SKM-1 treated with dmso at 0.1 percent for 144 hours (cell line): ENCODE data around the gene KTN1.

Experiments used
- DNase-seq: peaks from one replicate; lab custom pipeline; 2025; ENCODE audit not compliant: unreplicated experiment; lab: John Stamatoyannopoulos, UW

The KTN1 gene

DNA sequence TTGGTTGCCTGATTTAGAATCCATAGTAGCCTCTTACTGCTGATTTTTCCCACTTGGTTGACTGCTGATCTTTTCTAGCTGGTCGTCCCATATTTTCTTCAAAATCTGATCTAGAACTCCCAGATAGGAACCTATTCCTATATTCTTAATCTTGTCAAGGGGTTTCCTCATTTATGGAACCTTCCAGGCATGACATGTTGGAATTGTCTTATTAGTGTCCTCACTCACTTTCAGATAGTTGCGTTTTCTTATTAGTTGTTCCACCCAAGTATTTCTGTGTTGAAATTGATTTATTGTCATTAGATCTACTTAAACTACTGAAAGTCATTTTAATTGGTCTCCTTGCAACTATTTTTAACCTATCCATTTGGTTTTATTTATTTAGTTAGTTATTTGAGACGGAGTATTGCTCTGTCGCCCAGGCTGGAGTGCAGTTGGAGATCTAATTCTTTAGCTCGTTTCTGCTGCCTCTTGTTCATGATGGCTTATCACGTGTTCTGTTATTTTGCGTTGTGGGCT is 25.0 kb downstream of the KTN1 start:
- DNase-seq = no peak

DNA sequence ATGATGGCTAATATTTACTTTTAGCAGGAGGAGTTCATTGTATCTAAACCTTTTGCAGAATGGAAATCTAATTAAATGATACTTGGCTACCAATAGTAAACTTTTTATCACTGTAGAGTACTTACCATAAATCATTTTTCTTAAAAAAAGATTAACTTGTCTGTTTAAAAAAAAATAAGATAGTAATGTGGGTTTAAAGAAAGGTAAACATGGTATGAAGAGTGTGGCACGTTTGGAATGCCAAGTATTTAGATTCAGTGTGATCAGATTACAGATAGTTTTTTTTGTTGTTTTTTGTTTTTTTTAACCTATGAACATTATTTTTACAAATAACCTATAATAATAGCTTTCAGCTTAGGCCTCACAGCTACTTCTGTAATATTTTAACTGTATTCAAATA is 25.8 kb downstream of the KTN1 start:
- DNase-seq = no peak

DNA sequence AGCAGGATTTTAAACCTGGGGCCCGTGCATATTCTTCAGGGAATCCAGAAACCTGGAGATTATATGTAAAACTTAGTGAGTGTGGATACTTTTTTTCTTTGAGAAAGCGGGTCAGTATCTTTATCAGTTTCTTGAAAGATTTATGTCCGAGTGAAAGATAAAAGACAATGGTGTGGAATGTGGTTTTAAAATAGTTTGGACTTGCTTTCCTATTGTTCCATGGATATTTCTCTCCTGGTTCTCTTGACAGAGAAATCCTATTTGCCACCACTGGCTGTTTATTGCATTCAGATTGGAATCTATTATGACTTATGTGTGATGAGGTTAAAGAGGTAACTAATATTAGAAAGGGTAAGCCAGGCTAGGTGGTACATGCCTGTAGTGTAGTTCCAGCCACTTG is 27.4 kb downstream of the KTN1 start:
- no peak for DNase-seq

DNA sequence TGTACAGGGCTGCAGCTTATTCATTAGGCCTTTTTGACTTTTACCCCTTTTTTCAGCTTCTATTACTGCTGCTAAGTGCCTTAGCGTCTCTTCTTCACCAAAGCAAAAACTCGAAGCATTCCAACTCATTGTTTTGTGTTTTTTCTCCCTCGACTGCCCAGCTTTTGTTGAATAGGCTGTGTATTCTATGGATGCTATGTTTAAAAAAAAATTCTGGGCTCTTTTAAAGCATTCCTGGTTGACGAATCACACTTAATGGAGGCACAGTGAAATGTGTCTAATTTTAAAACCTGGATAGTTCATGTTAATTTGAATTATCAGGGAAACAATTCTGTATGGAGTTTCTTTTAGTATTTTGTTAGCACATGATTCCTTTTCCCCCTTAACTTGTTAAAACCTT is 29.7 kb downstream of the KTN1 start:
- no peak for DNase-seq

DNA sequence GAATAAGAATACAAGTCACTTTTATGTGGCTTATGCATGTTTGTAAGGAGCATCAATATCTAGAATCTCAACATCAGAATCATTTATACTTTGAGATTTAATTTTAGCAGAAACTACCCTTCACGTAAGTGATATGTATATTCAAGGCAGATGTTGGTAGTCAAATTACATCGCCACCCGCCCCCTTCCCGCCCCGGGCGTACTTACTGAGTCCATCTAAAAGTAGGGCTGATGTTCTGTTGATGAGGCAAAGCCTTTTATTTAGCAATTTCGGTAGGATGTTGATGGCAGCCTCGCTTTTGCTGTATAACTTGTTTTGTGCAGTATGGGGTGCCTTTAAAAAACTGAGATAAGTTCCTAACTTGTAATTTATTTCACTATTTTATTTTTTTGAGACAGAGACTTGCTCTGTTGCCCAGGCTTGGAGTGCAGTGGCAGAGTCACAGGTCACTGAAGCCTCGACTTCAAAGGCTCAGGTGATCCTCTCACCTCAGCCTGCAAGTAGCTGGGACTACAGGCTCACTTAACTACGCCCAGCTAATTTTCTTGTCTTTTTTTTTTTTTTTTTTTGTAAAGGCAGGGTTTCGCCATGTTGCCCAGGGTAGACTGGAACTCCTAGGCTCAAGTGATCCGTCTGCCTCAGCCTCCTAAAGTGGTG is 30.8 kb downstream of the KTN1 start:
- no peak for DNase-seq

DNA sequence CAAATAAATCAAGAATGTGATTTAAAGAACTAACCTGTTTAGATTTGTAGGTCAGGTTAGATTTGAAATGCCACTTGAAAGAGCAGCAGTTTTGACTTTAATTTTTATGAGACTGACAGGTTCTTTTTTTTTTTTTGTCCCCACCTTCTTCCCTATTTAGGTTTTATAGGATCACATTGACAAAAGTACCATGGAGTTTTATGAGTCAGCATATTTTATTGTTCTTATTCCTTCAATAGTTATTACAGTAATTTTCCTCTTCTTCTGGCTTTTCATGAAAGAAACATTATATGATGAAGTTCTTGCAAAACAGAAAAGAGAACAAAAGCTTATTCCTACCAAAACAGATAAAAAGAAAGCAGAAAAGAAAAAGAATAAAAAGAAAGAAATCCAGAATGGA is 31.9 kb downstream of the KTN1 start:
- no peak for DNase-seq

GRCh38 chr14:55614304-55614703 is 34.3 kb downstream of the KTN1 start:
- no peak for DNase-seq

DNA sequence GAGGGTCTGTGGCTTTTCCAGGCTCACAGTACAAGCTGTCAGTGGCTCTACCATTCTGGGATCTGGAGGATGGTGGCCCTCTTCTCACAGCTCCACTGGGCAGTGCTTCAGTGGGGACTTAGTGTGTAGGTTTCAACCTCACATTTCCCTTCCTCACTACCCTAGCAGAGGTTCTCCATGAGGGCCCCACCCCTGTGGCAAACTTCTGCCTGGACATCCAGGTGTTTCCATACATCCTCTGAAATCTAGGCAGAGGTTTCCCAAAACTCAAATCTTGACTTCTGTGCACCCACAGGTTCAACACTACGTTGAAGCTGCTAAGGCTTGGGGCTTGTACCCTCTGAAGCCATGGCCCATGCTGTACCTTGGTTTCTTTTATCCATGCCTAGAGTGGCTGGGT is 40.3 kb downstream of the KTN1 start:
- DNase-seq = no peak

DNA sequence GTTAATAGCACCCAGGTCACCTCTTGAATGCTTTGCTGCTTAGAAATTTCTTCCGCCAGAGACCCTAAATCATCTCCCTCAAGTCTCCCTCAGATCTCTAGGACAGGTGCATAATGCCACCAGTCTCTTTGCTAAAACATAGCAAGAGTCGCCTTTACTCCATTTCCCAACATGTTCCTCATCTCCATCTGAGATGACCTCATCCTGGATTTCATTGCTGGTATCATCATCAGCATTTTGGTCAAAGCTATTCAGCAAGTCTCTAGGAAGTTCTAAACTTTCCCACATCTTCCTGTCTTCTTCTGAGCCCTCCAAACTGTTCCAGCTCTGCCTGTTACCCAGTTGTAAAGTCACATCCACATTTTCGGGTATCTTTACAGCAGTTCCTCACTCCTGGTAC is 41.0 kb downstream of the KTN1 start:
- no peak for DNase-seq

GRCh38 chr14:55621391-55621790 is 41.4 kb downstream of the KTN1 start:
- DNase-seq = no peak

DNA sequence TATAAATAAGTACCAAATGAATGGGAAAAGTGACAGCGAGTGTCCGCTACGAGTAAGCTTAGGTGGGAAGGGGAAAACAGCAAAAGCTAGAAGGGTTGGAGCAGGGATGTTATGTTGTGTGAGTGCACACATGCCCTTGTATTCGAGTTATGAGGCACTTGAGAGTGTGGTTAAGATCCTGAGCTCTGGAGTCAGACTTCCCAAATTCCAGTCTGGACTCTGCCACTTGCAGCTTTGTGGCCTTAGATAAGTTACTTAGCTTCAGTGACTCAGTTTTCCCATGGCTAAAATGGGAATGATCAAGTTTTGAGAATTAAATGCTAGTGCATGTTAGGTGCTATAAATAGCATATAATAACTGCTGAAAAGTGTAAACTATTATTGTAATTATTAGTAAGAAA is 44.9 kb downstream of the KTN1 start:
- no peak for DNase-seq

DNA sequence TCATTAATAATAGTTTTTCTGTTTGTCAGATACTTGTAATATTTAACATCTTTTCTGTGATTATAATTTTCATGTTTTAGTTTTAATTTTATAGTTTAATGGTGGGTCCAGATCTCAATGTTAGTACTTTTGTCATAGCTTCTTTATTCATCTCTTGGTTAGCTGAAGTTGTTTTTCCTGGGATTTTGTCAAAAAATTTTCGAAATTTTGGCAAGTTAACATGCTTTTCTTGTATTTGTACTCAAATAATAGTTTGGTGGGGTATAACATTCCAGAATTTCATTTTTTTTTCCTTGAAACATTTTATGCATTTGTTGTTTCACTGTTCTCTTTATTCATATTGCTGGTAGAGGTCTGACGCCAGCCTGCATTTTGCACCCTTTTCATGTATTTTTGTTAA is 45.5 kb downstream of the KTN1 start:
- no peak for DNase-seq

DNA sequence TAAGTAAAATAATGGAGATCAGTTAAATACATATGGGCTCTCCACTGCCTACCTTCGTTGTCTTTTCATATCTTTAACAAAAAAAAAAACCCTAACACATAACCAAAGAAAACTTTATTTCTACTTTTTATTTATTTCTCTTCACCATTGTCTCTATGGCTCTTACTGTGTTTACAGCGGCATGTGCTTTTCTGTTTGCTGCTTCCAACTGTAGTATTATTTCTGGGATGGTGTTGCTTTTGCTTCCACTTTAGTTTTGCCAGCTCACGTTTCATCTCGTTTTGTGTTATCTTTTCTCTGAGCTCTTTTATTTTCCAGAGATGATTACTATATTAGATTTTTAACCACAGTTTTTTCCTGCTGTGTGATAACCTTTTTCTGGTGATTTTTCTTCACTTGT is 46.1 kb downstream of the KTN1 start:
- DNase-seq = no peak

DNA sequence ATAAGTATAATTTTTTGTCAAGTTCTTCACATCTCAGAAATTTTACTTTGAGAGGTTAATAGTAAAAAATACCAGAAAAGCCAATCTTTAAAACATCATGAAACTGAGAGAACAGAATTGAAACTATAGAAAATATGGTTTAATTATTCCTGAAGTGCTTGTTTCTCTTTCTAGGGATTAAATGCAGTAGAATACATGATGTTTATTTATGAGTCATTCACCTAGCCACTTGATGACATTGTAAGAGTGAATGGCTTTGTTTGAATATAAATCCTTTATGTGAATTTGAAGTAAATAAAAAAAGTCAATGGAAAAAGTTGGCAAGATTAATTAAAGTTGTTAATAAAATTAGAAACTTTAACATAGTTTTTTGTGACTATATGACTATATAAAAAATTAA is 48.4 kb downstream of the KTN1 start:
- DNase-seq = no peak

- no peak for DNase-seq
Measured at GRCh38 chr14:55638665-55639064, 58.7 kb downstream of the KTN1 start.

DNA sequence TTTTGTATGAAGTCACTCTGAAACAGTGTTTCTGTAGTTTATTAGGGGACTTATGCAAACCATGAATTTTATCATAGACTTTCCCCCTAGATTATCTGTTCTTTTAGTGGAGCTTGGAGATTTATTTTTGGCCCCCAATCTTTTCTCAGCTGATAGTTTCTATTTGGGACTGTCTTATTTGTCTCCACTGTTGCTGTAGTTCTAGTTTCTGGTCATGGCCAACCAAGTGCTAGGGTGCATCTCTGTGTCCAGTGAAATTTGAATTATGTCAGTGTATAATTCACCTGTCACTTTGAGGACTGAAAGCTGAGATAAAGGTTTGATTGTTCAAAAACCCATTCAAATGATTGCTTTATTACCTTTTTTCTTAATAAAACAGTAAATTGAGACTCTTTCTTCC is 61.3 kb downstream of the KTN1 start:
- no peak for DNase-seq

DNA sequence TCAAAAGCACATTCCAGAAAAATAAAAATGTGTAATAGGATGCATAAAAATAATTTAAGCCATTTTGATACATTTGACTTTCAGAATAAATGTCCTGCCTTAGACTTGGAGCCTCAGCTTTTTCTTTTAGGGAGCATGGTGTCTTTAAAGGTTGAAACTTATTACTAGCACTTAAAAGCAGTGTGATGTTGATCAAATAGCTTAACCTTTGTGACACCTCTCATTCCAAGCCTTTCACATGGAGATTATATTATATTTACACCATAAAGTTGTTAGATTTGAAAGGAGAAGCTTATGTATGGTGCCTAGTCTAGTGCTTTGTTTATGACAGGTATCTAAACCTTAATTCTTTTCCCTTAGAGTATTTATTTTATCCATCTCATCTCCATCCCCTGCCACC is 61.9 kb downstream of the KTN1 start:
- no peak for DNase-seq

- DNase-seq = peak; percentile 30
Measured at GRCh38 chr14:55645145-55645544, 65.1 kb downstream of the KTN1 start.

DNA sequence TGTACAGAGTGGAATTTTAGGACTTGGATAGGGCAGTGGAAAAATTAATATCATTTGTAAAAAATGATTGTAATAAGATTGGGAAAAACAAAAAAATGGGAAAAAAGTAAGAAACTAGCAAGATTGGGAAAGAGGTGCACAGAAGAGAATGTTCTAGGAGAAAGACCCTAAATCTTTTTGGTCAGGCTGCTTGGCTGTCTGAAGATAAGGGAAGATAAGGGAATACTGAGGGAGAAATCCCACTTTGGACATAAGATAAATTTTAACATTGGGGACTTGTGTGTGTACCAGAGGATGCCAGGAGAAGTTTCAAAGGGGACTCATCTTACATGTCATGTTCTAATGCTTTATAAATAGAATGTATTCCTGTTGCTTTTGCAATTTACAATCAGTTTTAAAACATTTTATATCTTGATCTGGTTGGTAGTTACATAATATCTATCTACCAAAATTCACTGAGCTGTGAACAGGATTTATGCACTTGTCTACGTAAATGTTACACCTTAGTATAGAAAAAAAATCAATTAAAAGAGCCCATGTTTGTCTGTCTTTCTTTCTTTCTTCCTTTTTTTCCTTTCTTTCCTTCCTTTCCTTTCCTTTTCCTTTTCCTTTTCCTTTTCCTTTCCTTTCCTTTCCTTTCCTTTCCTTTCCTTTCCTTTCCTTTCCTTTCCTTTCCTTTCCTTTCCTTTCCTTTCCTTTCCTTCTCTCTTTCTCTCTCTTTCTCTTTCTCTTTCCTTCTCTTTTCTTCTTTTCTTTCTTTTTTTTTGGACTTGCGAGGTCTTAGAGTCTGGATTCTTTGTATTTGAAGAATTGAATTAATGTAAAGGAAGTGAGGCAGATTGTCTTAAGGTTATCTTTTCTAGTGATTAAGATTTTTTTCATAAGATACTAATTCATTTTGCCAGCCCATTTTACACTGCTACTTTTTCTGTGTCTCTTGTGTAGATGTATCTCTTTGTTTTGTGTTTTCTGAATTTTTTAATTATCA is 66.1 kb downstream of the KTN1 start:
- DNase-seq = no peak

DNA sequence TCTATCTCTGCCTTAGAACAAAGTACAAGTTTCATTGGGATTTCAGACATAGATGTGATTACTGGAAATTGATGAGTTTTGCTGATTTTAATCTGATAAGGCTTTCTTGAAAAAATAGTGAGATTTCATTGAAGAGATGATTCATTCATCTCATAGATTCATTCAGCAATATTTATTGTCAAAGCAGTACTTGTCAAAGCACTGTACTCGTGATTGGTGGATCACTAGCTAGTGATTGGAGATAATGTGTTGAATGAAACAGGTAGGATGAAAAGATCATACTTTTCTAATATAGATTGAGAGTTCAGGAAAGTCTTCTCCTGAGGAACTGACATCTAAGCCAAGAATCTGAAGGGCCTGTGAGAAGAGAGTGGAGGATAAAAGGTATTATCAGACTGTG is 71.0 kb downstream of the KTN1 start:
- no peak for DNase-seq

DNA sequence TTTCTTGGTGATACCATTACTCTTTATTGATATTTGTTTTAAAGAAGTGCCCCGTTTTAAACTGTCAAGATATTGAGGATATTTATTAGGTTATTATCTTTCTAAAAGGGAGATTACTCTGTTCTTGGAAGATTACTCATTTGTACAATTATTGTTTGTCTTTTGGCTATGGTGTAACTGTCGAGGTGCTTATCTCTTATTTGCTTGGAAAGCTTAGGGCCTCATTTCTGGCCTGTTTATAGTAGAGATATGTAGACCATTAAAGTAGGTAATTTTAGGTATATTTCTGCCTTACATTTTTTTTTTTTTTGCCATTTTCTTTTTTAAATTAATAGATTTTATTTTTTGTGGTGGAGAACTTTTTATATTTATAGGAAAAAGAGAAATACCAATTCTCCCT is 74.2 kb downstream of the KTN1 start:
- no peak for DNase-seq

GRCh38 chr14:55661029-55661428 is 81.0 kb downstream of the KTN1 start:
- DNase-seq = no peak
